Stomach (tissue), 9 donors: Measurements from ENCODE around the gene IVL. TPM values are rescaled to one million over a fixed set of nuclear protein-coding genes. Genes with fewer than 3 reads are reported as not detected.
A peak's percentile ranks its signal among the peaks of the same experiment; 100 is the strongest.

ENCODE experiments used
- DNase-seq, 2 donors: peaks; one replicate each; pipeline versions ENCODE4 v3.0.0 to v3.0.0-alpha.2; 2013 to 2019
- H3K27ac ChIP-seq, 5 donors: fragments of 200-600 bp in 4 of 5; sonication (generic) in 4 of 5; one replicate each; pipeline ENCODE4 v1.5.1; 2013 to 2019; ENCODE audit warnings: mild to moderate bottlenecking in 1 of 5, moderate library complexity in 1 of 5
- H3K27me3 ChIP-seq, 3 donors: fragments of 200-600 bp; sonication (generic); one replicate each; pipeline ENCODE4 v1.5.1; 2017 to 2019; ENCODE audit warnings: mixed run types in 1 of 3
- H3K36me3 ChIP-seq, 4 donors: fragments of 200-600 bp; sonication (generic); 1 replicate in 3 of 4; 2 replicates in 1 of 4; pipeline ENCODE4 v1.5.1; 2016 to 2019
- H3K4me1 ChIP-seq, 4 donors: fragments of 200-600 bp; sonication (generic); one replicate each; pipeline ENCODE4 v1.5.1; 2016 to 2019
- H3K4me3 ChIP-seq, 4 donors: fragments of 200-600 bp; sonication (generic) in 3 of 4; one replicate each; pipeline ENCODE4 v1.5.1; 2016 to 2019; ENCODE audit warnings: mild to moderate bottlenecking in 1 of 4
- H3K9me3 ChIP-seq, 4 donors: fragments of 200-600 bp; sonication (generic); one replicate each; pipeline ENCODE4 v1.5.1; 2016 to 2019
- EP300 ChIP-seq: sonication (generic); formaldehyde crosslinking; IDR thresholded peaks from one replicate; pipeline ENCODE4 v1.6.1; 2017; ENCODE audit warnings: antibody characterized with exemption
- POLR2A ChIP-seq, 4 donors: fragments of 450-650 bp; IDR thresholded peaks; one replicate each; pipeline ENCODE4 v1.6.1; 2016; ENCODE audit warnings: antibody characterized with exemption in 4 of 4, control low read depth in 2 of 4, mild to moderate bottlenecking in 1 of 4, moderate library complexity in 1 of 4
- POLR2AphosphoS5 ChIP-seq, 3 donors: sonication (generic); formaldehyde crosslinking; IDR thresholded peaks; one replicate each; pipeline ENCODE4 v1.6.1; 2016; ENCODE audit warnings: antibody characterized with exemption in 3 of 3
- WGBS, 5 donors: extraction: QIAGEN DNeasy Blood & Tissue Kit in 3 of 5; methylation state at CpG; one replicate each; pipeline versions ENCODE4 v1.1.5 to v1.1.7; 2013 to 2018; 5-methylcytosine and 5-hydroxymethylcytosine counted together
- intact Hi-C: fragments of 100-400 bp; cut with DNase I; formaldehyde crosslinking; loops from one replicate; pipeline ENCODE4 v1.15.1; 2023; ENCODE audit warnings: low total_unique reads
- polyA plus RNA-seq, 3 donors: library from polyadenylated mRNA; stranded (reverse); fragments of 200-250 nt; gene quantifications; one replicate each; pipeline ENCODE4 v1.2.3, GENCODE V29; 2013
- total RNA-seq, 5 donors: library from RNA; depleted of rRNA; stranded (reverse); fragments of >200 nt; gene quantifications; one replicate each; pipeline versions ENCODE4 v1.1.0 to v1.2.3, GENCODE V29; 2014 to 2016
- TF ChIP-seq, protein P1 (sequence below), 7 experiments: fragments of 450-650 bp in 4 of 7; fragments of 200-600 bp in 3 of 7; sonication (generic) in 3 of 7; IDR thresholded peaks; one replicate each; pipeline ENCODE4 v1.5.1; 2016 to 2019; ENCODE audit warnings: antibody characterized with exemption in 7 of 7, control low read depth in 2 of 7, mild to moderate bottlenecking in 1 of 7
- donor health status: healthy with polysubstance abuse.
- donor health status: Bipolar disorder and iron deficiency.
- donor health status: healthy.

IVL gene
- total and polyA plus RNA-seq, 8 donors: 11.5 TPM; not detected in 7

DNA sequence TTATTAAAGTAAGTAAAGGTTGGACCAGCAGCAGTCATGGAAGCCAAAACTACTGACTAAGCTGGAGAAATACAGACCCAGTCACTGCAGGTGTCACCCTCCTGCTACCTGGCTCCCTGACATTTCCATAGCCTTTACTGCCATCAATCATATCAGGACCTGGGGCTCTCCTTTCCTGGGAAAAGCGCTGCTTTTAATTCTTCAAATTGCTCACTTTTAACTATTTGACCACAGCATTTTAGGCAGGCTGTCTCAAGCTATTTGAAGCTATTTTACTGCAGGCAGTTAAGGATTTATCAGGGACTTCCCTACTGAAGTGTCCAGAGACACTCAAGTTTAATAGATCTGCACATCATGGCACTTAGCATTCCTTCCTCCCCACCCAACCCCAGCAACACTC lies 4.1 kb downstream of the IVL start:
- DNase-seq: no peak
- Histone ChIP-seq H3K36me3 (no peaks in the 10 kb centered on the region), H3K27ac (no peak overlapping the region), H3K4me3 (no peak overlapping the region), H3K27me3 (peaks cover 0 to 39% (median 0%) of the 10 kb centered on the region in 3 donors), H3K4me1 (no peaks in the 10 kb centered on the region), H3K9me3 (peaks cover 0 to 9% (median 3%) of the 10 kb centered on the region in 4 donors)
- 60 to 79% (median 68%) methylated on average over 1 of the region's 1 CpG for WGBS, 5 donors
- TF ChIP-seq POLR2AphosphoS5 (IDR thresholded peaks at IDR 0.05) (no peak), EP300 (no peak), POLR2A (IDR thresholded peaks at IDR 0.05) (no peak)
- TF ChIP-seq, protein P1, sequence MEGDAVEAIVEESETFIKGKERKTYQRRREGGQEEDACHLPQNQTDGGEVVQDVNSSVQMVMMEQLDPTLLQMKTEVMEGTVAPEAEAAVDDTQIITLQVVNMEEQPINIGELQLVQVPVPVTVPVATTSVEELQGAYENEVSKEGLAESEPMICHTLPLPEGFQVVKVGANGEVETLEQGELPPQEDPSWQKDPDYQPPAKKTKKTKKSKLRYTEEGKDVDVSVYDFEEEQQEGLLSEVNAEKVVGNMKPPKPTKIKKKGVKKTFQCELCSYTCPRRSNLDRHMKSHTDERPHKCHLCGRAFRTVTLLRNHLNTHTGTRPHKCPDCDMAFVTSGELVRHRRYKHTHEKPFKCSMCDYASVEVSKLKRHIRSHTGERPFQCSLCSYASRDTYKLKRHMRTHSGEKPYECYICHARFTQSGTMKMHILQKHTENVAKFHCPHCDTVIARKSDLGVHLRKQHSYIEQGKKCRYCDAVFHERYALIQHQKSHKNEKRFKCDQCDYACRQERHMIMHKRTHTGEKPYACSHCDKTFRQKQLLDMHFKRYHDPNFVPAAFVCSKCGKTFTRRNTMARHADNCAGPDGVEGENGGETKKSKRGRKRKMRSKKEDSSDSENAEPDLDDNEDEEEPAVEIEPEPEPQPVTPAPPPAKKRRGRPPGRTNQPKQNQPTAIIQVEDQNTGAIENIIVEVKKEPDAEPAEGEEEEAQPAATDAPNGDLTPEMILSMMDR (IDR thresholded peaks at IDR 0.05): no peak
- intact Hi-C loops: no loop called here

DNA sequence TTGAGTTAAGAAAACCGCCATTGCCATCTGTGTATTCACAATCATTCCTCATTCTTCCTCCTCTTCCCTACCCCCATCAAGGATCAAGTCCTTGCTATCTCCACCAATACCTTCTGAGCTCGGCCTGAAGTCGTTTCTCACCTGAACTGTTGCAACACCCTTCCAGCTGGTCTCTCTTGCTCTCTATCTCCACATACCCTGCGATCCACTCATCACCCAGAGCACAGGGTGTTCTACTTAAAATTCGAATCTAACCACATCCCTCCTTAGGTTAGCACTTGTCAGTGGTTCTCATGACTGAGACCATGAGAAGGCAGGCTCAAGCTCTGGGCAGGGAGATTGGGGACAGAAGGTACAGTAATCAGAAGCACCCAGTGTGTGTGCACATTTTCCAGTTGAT lies 4.6 kb downstream of the IVL start:
- TF ChIP-seq, protein P1 (IDR thresholded peaks at IDR 0.05): no peak
- TF ChIP-seq EP300 (no peak), POLR2A (IDR thresholded peaks at IDR 0.05) (no peak), POLR2AphosphoS5 (IDR thresholded peaks at IDR 0.05) (no peak)
- H3K27ac ChIP-seq: no peak overlapping the region
- no peak overlapping the region for H3K4me3 ChIP-seq
- DNase-seq: no peak
- no peaks in the 10 kb centered on the region for H3K4me1 ChIP-seq
- WGBS, 5 donors: 51 to 62% (median 54%) methylated on average over 5 of the region's 5 CpGs
- no peaks in the 10 kb centered on the region for H3K36me3 ChIP-seq
- intact Hi-C loops: no loop called here
- H3K9me3 ChIP-seq: peaks cover 0 to 9% (median 3%) of the 10 kb centered on the region in 4 donors
- peaks cover 0 to 36% (median 0%) of the 10 kb centered on the region in 3 donors for H3K27me3 ChIP-seq

DNA sequence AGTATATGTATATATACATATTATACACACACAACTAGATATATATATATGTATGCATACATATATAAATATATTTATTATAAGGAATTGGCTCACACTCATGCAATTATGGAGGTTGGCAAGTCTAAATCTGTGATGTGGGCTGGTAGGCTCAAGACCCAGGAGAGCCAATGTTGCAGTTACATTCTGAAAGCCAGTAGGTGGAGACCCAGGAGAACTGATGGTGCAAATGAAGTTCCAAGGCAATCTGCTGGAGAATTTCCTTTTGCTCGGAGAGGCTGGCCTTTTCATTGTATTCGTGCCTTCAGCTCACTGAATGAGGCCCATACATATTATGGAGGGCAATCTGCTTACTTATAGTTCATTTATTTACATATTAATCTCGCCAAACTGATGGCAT lies 9.4 kb downstream of the IVL start:
- peaks cover 0 to 4% (median 0%) of the 10 kb centered on the region in 3 donors for H3K27me3 ChIP-seq
- H3K4me1 ChIP-seq: no peaks in the 10 kb centered on the region
- intact Hi-C loops: no loop called here
- H3K4me3 ChIP-seq: no peak overlapping the region
- H3K27ac ChIP-seq: no peak overlapping the region
- 1 to 18% (median 8%) methylated on average over 3 of the region's 3 CpGs for WGBS, 5 donors
- TF ChIP-seq, protein P1 (IDR thresholded peaks at IDR 0.05): peak in 2 of 7 experiments; percentile 32 to 35
- no peak for TF ChIP-seq POLR2AphosphoS5 (IDR thresholded peaks at IDR 0.05)
- H3K9me3 ChIP-seq: no peaks in the 10 kb centered on the region
- H3K36me3 ChIP-seq: no peaks in the 10 kb centered on the region
- DNase-seq: peak in 1 of 2 donors; percentile 75

DNA sequence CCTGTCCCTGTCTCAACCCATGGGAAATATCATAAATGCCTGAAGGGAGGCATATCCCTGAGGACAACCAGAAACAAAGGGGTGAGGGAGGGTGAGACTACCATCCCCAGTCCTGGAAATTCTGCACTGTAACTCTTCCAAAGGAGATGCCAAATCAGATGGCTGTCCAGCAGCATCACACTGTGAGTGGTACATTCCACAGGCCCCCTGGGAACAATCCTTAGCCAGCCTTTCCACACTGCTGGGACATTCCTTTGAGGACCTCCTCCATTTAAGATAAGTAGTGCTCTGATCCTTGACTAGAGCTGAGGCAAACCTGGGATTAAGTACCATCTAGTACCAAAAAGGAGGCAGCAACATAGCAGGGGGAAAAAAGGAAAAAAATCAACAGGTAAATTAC lies 10.7 kb downstream of the IVL start:
- no peak for DNase-seq
- intact Hi-C loops: no loop called here
- Histone ChIP-seq H3K27ac (no peak overlapping the region), H3K36me3 (no peaks in the 10 kb centered on the region), H3K4me3 (no peak overlapping the region), H3K27me3 (peaks cover 0 to 4% (median 0%) of the 10 kb centered on the region in 3 donors), H3K9me3 (no peaks in the 10 kb centered on the region), H3K4me1 (no peaks in the 10 kb centered on the region)
- no peak for TF ChIP-seq POLR2AphosphoS5 (IDR thresholded peaks at IDR 0.05)
- TF ChIP-seq POLR2A (IDR thresholded peaks at IDR 0.05): no peak
- no peak for TF ChIP-seq EP300
- TF ChIP-seq, protein P1 (IDR thresholded peaks at IDR 0.05): no peak
